Liver (tissue), 3 donors: ENCODE data around the gene LPXN.

Source experiments
- CTCF ChIP-seq: fragments of 150-350 bp; IDR thresholded peaks from 2 replicates; pipeline ENCODE4 v1.5.1; 2017; ENCODE audit warnings: improper control_type of control experiment, low read depth, low read length; ENCODE audit not compliant: missing input control
- EGR1 ChIP-seq, 2 donors: IDR thresholded peaks; 2 replicates each; pipeline ENCODE4 v1.6.1; 2016 to 2018; ENCODE audit warnings: antibody characterized with exemption in 2 of 2, low read depth in 2 of 2
- FOXA1 ChIP-seq: IDR thresholded peaks from 2 replicates; pipeline ENCODE4 v1.6.1; 2016; ENCODE audit warnings: antibody characterized with exemption
- GABPA ChIP-seq, 2 donors: IDR thresholded peaks in 1 of 2; conservative IDR thresholded peaks in 1 of 2; 2 replicates each; pipeline ENCODE4 v1.6.1; 2016; ENCODE audit warnings: antibody characterized with exemption in 2 of 2, mild to moderate bottlenecking in 1 of 2, moderate library complexity in 1 of 2
- JUND ChIP-seq, 2 donors: IDR thresholded peaks; 2 replicates each; pipeline ENCODE4 v1.6.1; 2016; ENCODE audit warnings: antibody characterized with exemption in 2 of 2
- MAX ChIP-seq: IDR thresholded peaks from 2 replicates; pipeline ENCODE4 v1.6.1; 2016; ENCODE audit warnings: antibody characterized with exemption
- RAD21 ChIP-seq, 2 donors: IDR thresholded peaks; 2 replicates each; pipeline ENCODE4 v1.6.1; 2016; ENCODE audit warnings: antibody characterized with exemption in 2 of 2, mild to moderate bottlenecking in 2 of 2
- RXRA ChIP-seq, 2 donors: IDR thresholded peaks; 2 replicates each; pipeline ENCODE4 v1.6.1; 2017 to 2018; ENCODE audit warnings: antibody characterized with exemption in 2 of 2, mild to moderate bottlenecking in 1 of 2
- SP1 ChIP-seq: IDR thresholded peaks from 2 replicates; pipeline ENCODE4 v1.6.1; 2018; ENCODE audit warnings: antibody characterized with exemption, mild to moderate bottlenecking
- TAF1 ChIP-seq: conservative IDR thresholded peaks from 2 replicates; pipeline ENCODE4 v1.6.1; 2016; ENCODE audit warnings: antibody characterized with exemption, mild to moderate bottlenecking
- YY1 ChIP-seq: IDR thresholded peaks from 2 replicates; pipeline ENCODE4 v1.6.1; 2016; ENCODE audit warnings: antibody characterized with exemption, mild to moderate bottlenecking
- TF ChIP-seq, protein P1 (sequence below): IDR thresholded peaks from 2 replicates; pipeline ENCODE4 v1.6.1; 2016; ENCODE audit warnings: antibody characterized with exemption
- TF ChIP-seq, protein P2 (sequence below): IDR thresholded peaks from 2 replicates; pipeline ENCODE4 v1.6.1; 2016; ENCODE audit warnings: antibody characterized with exemption, mild to moderate bottlenecking
- donor health status: healthy.
- donor health status: healthy.

DNA sequence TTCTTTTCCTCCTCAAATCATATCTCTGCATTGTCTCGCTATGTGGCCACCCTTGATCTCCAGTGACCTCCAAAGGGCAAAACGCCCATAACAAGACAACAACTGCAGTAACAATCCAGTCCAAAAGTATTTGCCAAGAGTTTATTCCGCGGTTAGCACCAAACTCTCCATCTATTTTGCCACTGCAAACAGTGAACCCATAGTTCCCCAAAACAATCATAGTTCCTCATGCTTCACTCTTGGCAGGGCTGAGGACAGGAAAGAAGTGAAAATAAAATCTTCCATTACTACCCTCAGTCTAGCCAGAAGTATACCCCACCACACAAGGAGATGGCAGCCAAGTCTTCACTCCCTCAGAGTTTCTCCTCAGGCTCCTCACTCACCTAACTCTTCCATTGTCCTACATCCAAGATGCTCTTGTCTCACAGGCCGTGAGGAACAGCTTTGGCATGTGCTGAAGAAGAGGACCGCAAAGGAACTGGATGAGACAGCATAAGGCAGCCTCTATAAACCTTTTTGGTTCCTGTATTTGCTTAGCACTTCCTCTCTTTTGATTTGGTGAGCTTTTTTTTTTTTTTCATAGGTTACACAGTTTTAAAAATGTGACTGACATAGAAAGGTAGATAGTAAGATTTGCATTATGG lies at the start of gene LPXN:
- TF ChIP-seq CTCF (no peak), MAX (no peak), TAF1 (no peak), FOXA1 (no peak), YY1 (no peak), RXRA (IDR thresholded peaks at IDR 0.05) (no peak), EGR1 (IDR thresholded peaks at IDR 0.05; ENCODE audit: low read depth in 2 of 2) (no peak), JUND (IDR thresholded peaks at IDR 0.05) (no peak), GABPA (IDR thresholded peaks at IDR 0.05 in 1 of 2, conservative IDR thresholded peaks at IDR 0.05 in 1 of 2) (no peak), SP1 (no peak), RAD21 (IDR thresholded peaks at IDR 0.05) (no peak)
- TF ChIP-seq, protein P1, sequence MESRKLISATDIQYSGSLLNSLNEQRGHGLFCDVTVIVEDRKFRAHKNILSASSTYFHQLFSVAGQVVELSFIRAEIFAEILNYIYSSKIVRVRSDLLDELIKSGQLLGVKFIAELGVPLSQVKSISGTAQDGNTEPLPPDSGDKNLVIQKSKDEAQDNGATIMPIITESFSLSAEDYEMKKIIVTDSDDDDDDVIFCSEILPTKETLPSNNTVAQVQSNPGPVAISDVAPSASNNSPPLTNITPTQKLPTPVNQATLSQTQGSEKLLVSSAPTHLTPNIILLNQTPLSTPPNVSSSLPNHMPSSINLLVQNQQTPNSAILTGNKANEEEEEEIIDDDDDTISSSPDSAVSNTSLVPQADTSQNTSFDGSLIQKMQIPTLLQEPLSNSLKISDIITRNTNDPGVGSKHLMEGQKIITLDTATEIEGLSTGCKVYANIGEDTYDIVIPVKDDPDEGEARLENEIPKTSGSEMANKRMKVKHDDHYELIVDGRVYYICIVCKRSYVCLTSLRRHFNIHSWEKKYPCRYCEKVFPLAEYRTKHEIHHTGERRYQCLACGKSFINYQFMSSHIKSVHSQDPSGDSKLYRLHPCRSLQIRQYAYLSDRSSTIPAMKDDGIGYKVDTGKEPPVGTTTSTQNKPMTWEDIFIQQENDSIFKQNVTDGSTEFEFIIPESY, result no peak
- TF ChIP-seq, protein P2, sequence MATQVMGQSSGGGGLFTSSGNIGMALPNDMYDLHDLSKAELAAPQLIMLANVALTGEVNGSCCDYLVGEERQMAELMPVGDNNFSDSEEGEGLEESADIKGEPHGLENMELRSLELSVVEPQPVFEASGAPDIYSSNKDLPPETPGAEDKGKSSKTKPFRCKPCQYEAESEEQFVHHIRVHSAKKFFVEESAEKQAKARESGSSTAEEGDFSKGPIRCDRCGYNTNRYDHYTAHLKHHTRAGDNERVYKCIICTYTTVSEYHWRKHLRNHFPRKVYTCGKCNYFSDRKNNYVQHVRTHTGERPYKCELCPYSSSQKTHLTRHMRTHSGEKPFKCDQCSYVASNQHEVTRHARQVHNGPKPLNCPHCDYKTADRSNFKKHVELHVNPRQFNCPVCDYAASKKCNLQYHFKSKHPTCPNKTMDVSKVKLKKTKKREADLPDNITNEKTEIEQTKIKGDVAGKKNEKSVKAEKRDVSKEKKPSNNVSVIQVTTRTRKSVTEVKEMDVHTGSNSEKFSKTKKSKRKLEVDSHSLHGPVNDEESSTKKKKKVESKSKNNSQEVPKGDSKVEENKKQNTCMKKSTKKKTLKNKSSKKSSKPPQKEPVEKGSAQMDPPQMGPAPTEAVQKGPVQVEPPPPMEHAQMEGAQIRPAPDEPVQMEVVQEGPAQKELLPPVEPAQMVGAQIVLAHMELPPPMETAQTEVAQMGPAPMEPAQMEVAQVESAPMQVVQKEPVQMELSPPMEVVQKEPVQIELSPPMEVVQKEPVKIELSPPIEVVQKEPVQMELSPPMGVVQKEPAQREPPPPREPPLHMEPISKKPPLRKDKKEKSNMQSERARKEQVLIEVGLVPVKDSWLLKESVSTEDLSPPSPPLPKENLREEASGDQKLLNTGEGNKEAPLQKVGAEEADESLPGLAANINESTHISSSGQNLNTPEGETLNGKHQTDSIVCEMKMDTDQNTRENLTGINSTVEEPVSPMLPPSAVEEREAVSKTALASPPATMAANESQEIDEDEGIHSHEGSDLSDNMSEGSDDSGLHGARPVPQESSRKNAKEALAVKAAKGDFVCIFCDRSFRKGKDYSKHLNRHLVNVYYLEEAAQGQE, result no peak
